ENCODE data around the gene TEAD1.

TEAD1 gene

GRCh38 chr11:12900496-12900895 is 226.3 kb downstream of the TEAD1 start:
- DNase-seq (ENCODE audit: low spot score), result no peak

- DNase-seq (ENCODE audit: low spot score), result peak; percentile 12
Observed at GRCh38 chr11:12901272-12901671, 227.1 kb downstream of the TEAD1 start.

GRCh38 chr11:12901874-12902481 is 227.8 kb downstream of the TEAD1 start:
- no peak for DNase-seq (ENCODE audit: low spot score)

GRCh38 chr11:12902791-12903486 is 228.7 kb downstream of the TEAD1 start:
- no peak for DNase-seq (ENCODE audit: low spot score)

- no peak for DNase-seq (ENCODE audit: low spot score)
Observed at GRCh38 chr11:12905435-12905834, 231.2 kb downstream of the TEAD1 start.

GRCh38 chr11:12906501-12906900 is 232.3 kb downstream of the TEAD1 start:
- no peak for DNase-seq (ENCODE audit: low spot score)

GRCh38 chr11:12909879-12910278 is 235.7 kb downstream of the TEAD1 start:
- no peak for DNase-seq (ENCODE audit: low spot score)

- peak; percentile 41 for DNase-seq (ENCODE audit: low spot score)
Observed at GRCh38 chr11:12914400-12914912, 240.2 kb downstream of the TEAD1 start.

- DNase-seq (ENCODE audit: low spot score), result no peak
Observed at GRCh38 chr11:12915093-12915492, 240.9 kb downstream of the TEAD1 start.

GRCh38 chr11:12917822-12918221 is 243.6 kb downstream of the TEAD1 start:
- no peak for DNase-seq (ENCODE audit: low spot score)

- DNase-seq (ENCODE audit: low spot score), result no peak
Observed at GRCh38 chr11:12918667-12919066, 244.4 kb downstream of the TEAD1 start.

- DNase-seq (ENCODE audit: low spot score), result no peak
Observed at GRCh38 chr11:12922418-12922817, 248.2 kb downstream of the TEAD1 start.

- no peak for DNase-seq (ENCODE audit: low spot score)
Observed at GRCh38 chr11:12922980-12923507, 248.8 kb downstream of the TEAD1 start.

- no peak for DNase-seq (ENCODE audit: low spot score)
Observed at GRCh38 chr11:12924650-12925049, 250.4 kb downstream of the TEAD1 start.

- no peak for DNase-seq (ENCODE audit: low spot score)
Observed at GRCh38 chr11:12925520-12925919, 251.3 kb downstream of the TEAD1 start.

GRCh38 chr11:12927221-12927620 is 253.0 kb downstream of the TEAD1 start:
- no peak for DNase-seq (ENCODE audit: low spot score)

GRCh38 chr11:12927886-12928285 is 253.7 kb downstream of the TEAD1 start:
- DNase-seq (ENCODE audit: low spot score), result no peak

- DNase-seq (ENCODE audit: low spot score), result no peak
Observed at GRCh38 chr11:12930850-12931249, 256.6 kb downstream of the TEAD1 start.

- no peak for DNase-seq (ENCODE audit: low spot score)
Observed at GRCh38 chr11:12932485-12932884, 258.3 kb downstream of the TEAD1 start.

GRCh38 chr11:12936200-12936599 is 262.0 kb downstream of the TEAD1 start:
- DNase-seq (ENCODE audit: low spot score), result no peak

- no peak for DNase-seq (ENCODE audit: low spot score)
Observed at GRCh38 chr11:12938590-12939247, 264.5 kb downstream of the TEAD1 start.

GRCh38 chr11:12941671-12942070 is 267.4 kb downstream of the TEAD1 start:
- DNase-seq (ENCODE audit: low spot score), result no peak

GRCh38 chr11:12942157-12942556 is 267.9 kb downstream of the TEAD1 start:
- DNase-seq (ENCODE audit: low spot score), result no peak

Measured in NAMALWA (cell line).